SU-DHL-6 (cell line): Measurements from ENCODE around the gene RB1.

Experiments used
- H2AFZ ChIP-seq: fragments of 200-600 bp; sonication (generic); 2 replicates; pipeline ENCODE4 v1.6.1; 2014; ENCODE audit warnings: low read depth, mild to moderate bottlenecking, moderate library complexity, mixed read lengths, antibody characterized with exemption, low read length; ENCODE audit not compliant: severe bottlenecking
- H3F3A ChIP-seq: fragments of 200-600 bp; shearing (Covaris generic); 2 replicates; pipeline ENCODE4 v1.6.0; 2016; ENCODE audit warnings: antibody characterized with exemption, mild to moderate bottlenecking; ENCODE audit not compliant: insufficient read depth
- H3K27ac ChIP-seq: fragments of 200-600 bp; sonication (generic); 2 replicates; pipeline ENCODE4 v1.5.1; 2016; ENCODE audit warnings: low read depth, mild to moderate bottlenecking, low read length, moderate library complexity, mixed read lengths
- H3K27me3 ChIP-seq: fragments of 200-600 bp; sonication (generic), shearing (Covaris generic); 2 replicates; pipeline ENCODE4 v1.6.0; 2014; ENCODE audit warnings: mild to moderate bottlenecking, low read length
- H3K36me3 ChIP-seq: fragments of 200-600 bp; sonication (generic); 2 replicates; pipeline ENCODE4 v1.6.1; 2014; ENCODE audit warnings: mild to moderate bottlenecking, low read length, mixed read lengths
- H3K4me2 ChIP-seq: fragments of 300-600, 200-600 bp; shearing (Covaris generic), sonication (generic); 2 replicates; pipeline ENCODE4 v1.6.0; 2014; ENCODE audit warnings: low read length, low read depth, mild to moderate bottlenecking; ENCODE audit not compliant: poor library complexity, severe bottlenecking
- H3K4me3 ChIP-seq: fragments of 200-600 bp; sonication (generic); 2 replicates; pipeline ENCODE4 v1.5.1; 2014; ENCODE audit warnings: antibody characterized with exemption, low read length, mild to moderate bottlenecking, mixed read lengths; ENCODE audit not compliant: insufficient read depth, poor library complexity, severe bottlenecking
- H3K79me2 ChIP-seq: fragments of 200-600 bp; sonication (generic); 2 replicates; pipeline ENCODE4 v1.6.1; 2014; ENCODE audit warnings: mild to moderate bottlenecking, low read length, moderate library complexity; ENCODE audit not compliant: insufficient read depth
- H3K9ac ChIP-seq: fragments of 200-600 bp; sonication (generic); 2 replicates; pipeline ENCODE4 v1.7.0; 2014; ENCODE audit warnings: mild to moderate bottlenecking, low read length
- H3K9me2 ChIP-seq: fragments of 200-600 bp; sonication (generic); replicated peaks from 2 replicates; pipeline ENCODE4 v1.6.1; 2014; ENCODE audit warnings: low read length; ENCODE audit not compliant: insufficient read depth
- H3K9me3 ChIP-seq: fragments of 200-600 bp; sonication (generic); 2 replicates; pipeline ENCODE4 v1.6.1; 2014; ENCODE audit warnings: low read length, mixed read lengths; ENCODE audit not compliant: insufficient read depth
- H4K20me1 ChIP-seq: fragments of 200-600 bp; sonication (generic); 2 replicates; pipeline ENCODE4 v1.6.1; 2014; ENCODE audit warnings: low read depth, mild to moderate bottlenecking, antibody characterized with exemption, low read length, moderate library complexity, mixed read lengths
- CTCF ChIP-seq: fragments of 200-600 bp; sonication (generic); IDR thresholded peaks from one replicate; pipeline ENCODE4 v1.5.1; 2017; ENCODE audit warnings: antibody characterized with exemption, mild to moderate bottlenecking, low read length, moderate library complexity; ENCODE audit not compliant: insufficient read depth, poor library complexity, severe bottlenecking
- EZH2phosphoT487 ChIP-seq: fragments of 200-600 bp; sonication (generic), shearing (Covaris generic); conservative IDR thresholded peaks from 2 replicates; pipeline ENCODE4 v1.6.1; 2018; ENCODE audit warnings: mild to moderate bottlenecking, antibody characterized with exemption, low read length, moderate library complexity, mixed read lengths

RB1 gene

DNA sequence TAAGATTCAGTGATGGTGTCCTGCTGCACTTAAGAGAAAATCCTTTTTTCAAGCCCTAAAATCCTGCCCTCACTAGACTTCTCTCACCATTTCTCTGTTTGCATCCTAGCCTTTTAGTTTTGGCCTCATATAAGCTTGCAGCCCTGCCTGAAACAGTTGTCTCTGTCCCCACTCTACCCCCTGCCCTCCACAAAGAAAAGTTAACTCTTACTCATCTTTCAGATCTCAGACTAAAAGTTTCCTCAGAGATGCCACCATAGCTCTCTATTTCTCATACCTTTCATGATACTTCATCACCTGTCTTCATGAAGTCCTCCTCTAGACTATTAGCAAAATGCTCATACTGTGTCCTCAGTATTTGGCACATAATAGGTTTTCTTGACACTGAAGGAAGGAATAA lies 37.4 kb upstream of the RB1 start:
- H3K36me3 ChIP-seq: peaks cover 12% of the 10 kb centered on the region; the same call in 1 of the 2 replicates
- no peak overlapping the region for H2AFZ ChIP-seq
- no peaks in the 10 kb centered on the region for H4K20me1 ChIP-seq
- H3K27me3 ChIP-seq: no peaks in the 10 kb centered on the region
- no peaks in the 10 kb centered on the region for H3K79me2 ChIP-seq
- no peaks in the 10 kb centered on the region for H3K9me3 ChIP-seq
- no peaks in the 10 kb centered on the region for H3F3A ChIP-seq
- H3K4me2 ChIP-seq: no peak overlapping the region
- no peak overlapping the region for H3K4me3 ChIP-seq
- no peak overlapping the region for H3K27ac ChIP-seq
- H3K9ac ChIP-seq: no peak overlapping the region
- no peaks in the 10 kb centered on the region for H3K9me2 ChIP-seq
- TF ChIP-seq CTCF (no peak), EZH2phosphoT487 (no peak)

DNA sequence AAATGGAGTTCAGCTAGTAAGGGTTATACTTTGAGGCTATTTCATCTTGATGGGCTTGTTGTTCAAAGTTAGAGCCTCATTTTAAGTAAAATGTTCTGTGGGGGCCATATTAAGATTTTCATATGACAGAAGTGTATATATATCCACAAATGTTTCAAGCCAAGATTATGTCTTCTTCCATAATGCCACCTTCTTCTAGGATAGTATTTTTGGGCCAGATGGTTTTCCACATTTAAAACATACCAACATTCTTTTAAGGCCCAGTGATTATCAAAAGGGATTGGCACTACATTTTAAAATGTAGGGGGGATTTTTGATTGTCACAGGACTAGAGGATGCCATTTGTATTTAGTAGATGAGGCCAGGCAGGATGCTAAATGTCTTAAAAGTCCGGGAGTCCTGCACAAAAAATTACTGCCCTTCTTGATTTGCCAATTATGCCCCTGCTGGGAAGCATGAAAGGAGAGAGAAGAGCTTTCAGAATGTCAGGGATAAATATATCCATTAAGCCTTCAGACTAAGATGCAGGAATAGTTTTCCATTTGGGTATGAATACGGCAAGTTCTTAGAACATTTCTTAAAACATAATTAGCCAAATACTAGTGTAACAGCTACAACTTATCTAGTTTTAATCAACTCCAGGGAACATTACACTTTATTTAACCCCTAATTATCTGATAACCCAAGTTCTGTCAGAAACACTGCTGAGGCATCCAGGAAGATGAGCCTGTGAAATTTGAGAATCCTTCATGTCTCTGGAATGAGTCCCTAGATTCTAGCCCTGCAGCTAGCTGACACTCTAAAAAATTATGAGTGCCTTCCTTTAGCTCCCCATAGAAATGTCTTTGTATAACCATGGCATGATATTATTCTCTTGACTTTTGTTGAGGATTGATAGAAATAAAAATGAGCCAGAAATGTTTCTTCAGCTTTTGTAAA lies 36.6 kb upstream of the RB1 start:
- Histone ChIP-seq H3K4me3 (no peak overlapping the region), H3K4me2 (no peak overlapping the region), H4K20me1 (no peaks in the 10 kb centered on the region), H2AFZ (no peak overlapping the region), H3K9ac (no peak overlapping the region), H3K9me3 (no peaks in the 10 kb centered on the region), H3K79me2 (no peaks in the 10 kb centered on the region), H3K9me2 (no peaks in the 10 kb centered on the region), H3K27ac (no peak overlapping the region), H3K36me3 (peaks cover 5% of the 10 kb centered on the region; the same call in 1 of the 2 replicates), H3F3A (no peaks in the 10 kb centered on the region), H3K27me3 (no peaks in the 10 kb centered on the region)
- TF ChIP-seq CTCF (no peak), EZH2phosphoT487 (no peak)

DNA sequence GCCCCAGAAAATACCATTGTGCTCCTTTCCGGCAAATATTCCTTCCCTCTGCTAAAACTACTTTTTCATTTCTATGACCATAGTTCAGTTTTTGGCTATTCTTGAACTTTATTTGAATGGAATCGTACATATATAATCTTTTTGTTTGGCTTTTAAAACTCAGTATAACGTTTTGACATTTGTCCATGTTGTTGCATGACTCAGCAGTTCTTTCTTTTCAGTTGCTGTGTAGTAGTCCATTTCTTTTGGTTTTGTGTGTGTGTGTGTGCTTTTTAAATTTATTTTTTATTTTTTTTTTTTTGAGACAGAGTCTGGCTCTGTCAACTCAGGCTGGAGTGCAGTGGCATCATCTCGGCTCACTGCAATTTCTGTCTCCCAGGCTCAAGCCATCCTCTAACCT lies 35.5 kb upstream of the RB1 start:
- no peak for TF ChIP-seq EZH2phosphoT487
- no peak for TF ChIP-seq CTCF
- Histone ChIP-seq H3F3A (no peaks in the 10 kb centered on the region), H3K4me2 (no peak overlapping the region), H3K79me2 (no peaks in the 10 kb centered on the region), H2AFZ (no peak overlapping the region), H4K20me1 (no peaks in the 10 kb centered on the region), H3K36me3 (no peaks in the 10 kb centered on the region; the same call in 1 of the 2 replicates), H3K9me3 (no peaks in the 10 kb centered on the region), H3K9ac (no peak overlapping the region), H3K9me2 (no peaks in the 10 kb centered on the region), H3K27me3 (no peaks in the 10 kb centered on the region), H3K27ac (no peak overlapping the region), H3K4me3 (no peak overlapping the region)
